ENCODE results near the gene PET117.

GRCh38 chr20:18093388-18093787 is 44.3 kb upstream of the PET117 start:
- TF ChIP-seq, protein P1, sequence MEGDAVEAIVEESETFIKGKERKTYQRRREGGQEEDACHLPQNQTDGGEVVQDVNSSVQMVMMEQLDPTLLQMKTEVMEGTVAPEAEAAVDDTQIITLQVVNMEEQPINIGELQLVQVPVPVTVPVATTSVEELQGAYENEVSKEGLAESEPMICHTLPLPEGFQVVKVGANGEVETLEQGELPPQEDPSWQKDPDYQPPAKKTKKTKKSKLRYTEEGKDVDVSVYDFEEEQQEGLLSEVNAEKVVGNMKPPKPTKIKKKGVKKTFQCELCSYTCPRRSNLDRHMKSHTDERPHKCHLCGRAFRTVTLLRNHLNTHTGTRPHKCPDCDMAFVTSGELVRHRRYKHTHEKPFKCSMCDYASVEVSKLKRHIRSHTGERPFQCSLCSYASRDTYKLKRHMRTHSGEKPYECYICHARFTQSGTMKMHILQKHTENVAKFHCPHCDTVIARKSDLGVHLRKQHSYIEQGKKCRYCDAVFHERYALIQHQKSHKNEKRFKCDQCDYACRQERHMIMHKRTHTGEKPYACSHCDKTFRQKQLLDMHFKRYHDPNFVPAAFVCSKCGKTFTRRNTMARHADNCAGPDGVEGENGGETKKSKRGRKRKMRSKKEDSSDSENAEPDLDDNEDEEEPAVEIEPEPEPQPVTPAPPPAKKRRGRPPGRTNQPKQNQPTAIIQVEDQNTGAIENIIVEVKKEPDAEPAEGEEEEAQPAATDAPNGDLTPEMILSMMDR (IDR thresholded peaks at IDR 0.05), result no peak
- no peak for TF ChIP-seq EP300 (IDR thresholded peaks at IDR 0.05)
